Psoas muscle (tissue), 8 donors: ENCODE data around the gene CAPRIN1. TPM values are rescaled to one million over a fixed set of nuclear protein-coding genes. Genes with fewer than 3 reads are reported as not detected.
"Not testable (repeated sequence)": the region's sequence is repeated elsewhere in the genome, so short reads cannot be mapped to it uniquely, and the experiment has no call there.

Experiments used
- ATAC-seq, 4 donors: fragments of 200-7000 bp; cut with Tn5 transposase; one replicate each; pipeline ENCODE4 v1.9.1; 2020; ENCODE audit warnings: moderate library complexity in 3 of 4, mild to moderate bottlenecking in 2 of 4
- DNase-seq, 2 donors: peaks; one replicate each; pipeline ENCODE4 v3.0.0-alpha.2; 2020
- H3K27ac ChIP-seq: fragments of 200-600 bp; one replicate; pipeline ENCODE4 v1.8.0; 2022
- H3K27me3 ChIP-seq, 3 donors: fragments of 200-600 bp in 1 of 3; one replicate each; pipeline versions ENCODE4 v1.6.1 to v1.8.0; 2013 to 2022; ENCODE audit warnings: low read length in 2 of 3, mild to moderate bottlenecking in 2 of 3, moderate library complexity in 1 of 3; ENCODE audit not compliant: insufficient read depth in 3 of 3
- H3K36me3 ChIP-seq, 2 donors: fragments of 200-600 bp in 1 of 2; one replicate each; pipeline versions ENCODE4 v1.6.1 to v1.8.0; 2013 to 2022; ENCODE audit warnings: low read depth in 1 of 2, mild to moderate bottlenecking in 1 of 2, moderate library complexity in 1 of 2; ENCODE audit not compliant: insufficient read depth in 1 of 2
- H3K4me1 ChIP-seq: fragments of 200-600 bp; one replicate; pipeline ENCODE4 v1.8.0; 2022
- H3K4me3 ChIP-seq: fragments of 200-600 bp; one replicate; pipeline ENCODE4 v1.8.0; 2022; ENCODE audit warnings: mild to moderate bottlenecking
- H3K9me3 ChIP-seq: fragments of 200-600 bp; one replicate; pipeline ENCODE4 v1.8.0; 2022
- WGBS, 3 donors: extraction: QIAGEN DNeasy Blood & Tissue Kit; methylation state at CpG; one replicate each; pipeline versions ENCODE4 v1.1.6 to v1.1.7; 2013; 5-methylcytosine and 5-hydroxymethylcytosine counted together
- intact Hi-C, 2 donors: fragments of 100-400 bp; cut with DNase I; formaldehyde crosslinking; loops; one replicate each; pipeline versions ENCODE4 v1.11.0 to v1.14.2; 2022
- polyA plus RNA-seq, 3 donors: library from polyadenylated mRNA; stranded (reverse); fragments of 200-250 nt; gene quantifications; one replicate each; pipeline ENCODE4 v1.2.3, GENCODE V29; 2013
- total RNA-seq, 4 donors: library from RNA; stranded (reverse); fragmentation: NEBNext Ultra II Directional in 2 of 4; extraction: Animal tissue kit (Norgen Biotek cat#: 25700) in 2 of 4; gene quantifications; one replicate each; pipeline versions ENCODE4 v1.2.1 to v1.2.4, GENCODE V29; 2021 to 2023
- TF ChIP-seq, protein P1 (sequence below): fragments of 200-600 bp; IDR thresholded peaks from one replicate; pipeline ENCODE4 v1.8.0; 2022; ENCODE audit warnings: antibody characterized with exemption
- donor health status: healthy with polysubstance abuse.
- donor health status: DM: no; HTN: no; CAD: no; lungs with moderate emphysema.
- donor health status: Bipolar disorder and iron deficiency.
- donor health status: healthy.
- donor health status: DM: yes; HTN: yes; CAD: no.
- donor health status: DM: no; HTN: no; CAD: no.
- donor health status: DM: no; HTN: no; CAD: no.
- donor health status: DM: yes; HTN: yes; CAD: no.

Gene CAPRIN1
- total and polyA plus RNA-seq, 7 donors: 31.4 to 122 (median 70.3) TPM

DNA sequence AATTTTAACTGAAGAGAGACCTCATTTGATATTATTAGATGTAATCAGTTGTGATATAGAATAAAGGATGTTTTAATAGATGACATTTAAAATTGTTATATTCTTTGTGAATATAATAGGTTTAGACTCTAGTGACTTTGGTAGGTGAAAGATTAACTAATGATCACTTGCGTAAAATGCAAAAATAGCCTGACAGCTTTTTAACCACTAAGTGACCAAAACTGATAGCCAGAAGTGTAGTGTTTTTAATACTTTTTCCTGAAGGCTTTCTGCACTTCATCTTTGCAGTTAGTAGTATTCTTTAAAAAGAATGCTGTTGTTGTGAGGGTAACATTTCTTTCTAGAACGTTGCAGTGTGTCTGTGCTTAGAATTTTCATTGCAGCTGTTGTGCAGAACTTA lies 5.1 kb downstream of the CAPRIN1 start:
- H3K27me3 ChIP-seq: no peaks in the 10 kb centered on the region
- ATAC-seq: no peak
- intact Hi-C loops: loop anchor here in 1 of 2 donors (10.0 kb wide), 1 partner anchor 48 kb away; the partner anchor contains the start of gene NAT10
- no peak overlapping the region for H3K27ac ChIP-seq
- peak overlapping the region; percentile 16 for H3K4me3 ChIP-seq
- H3K36me3 ChIP-seq: peaks cover 3 to 20% of the 10 kb centered on the region in 2 donors
- H3K9me3 ChIP-seq: no peaks in the 10 kb centered on the region
- 9 to 25% (median 16%) methylated on average over 2 of the region's 2 CpGs for WGBS, 3 donors
- H3K4me1 ChIP-seq: peaks cover 65% of the 10 kb centered on the region
- no peak for DNase-seq
- TF ChIP-seq, protein P1, sequence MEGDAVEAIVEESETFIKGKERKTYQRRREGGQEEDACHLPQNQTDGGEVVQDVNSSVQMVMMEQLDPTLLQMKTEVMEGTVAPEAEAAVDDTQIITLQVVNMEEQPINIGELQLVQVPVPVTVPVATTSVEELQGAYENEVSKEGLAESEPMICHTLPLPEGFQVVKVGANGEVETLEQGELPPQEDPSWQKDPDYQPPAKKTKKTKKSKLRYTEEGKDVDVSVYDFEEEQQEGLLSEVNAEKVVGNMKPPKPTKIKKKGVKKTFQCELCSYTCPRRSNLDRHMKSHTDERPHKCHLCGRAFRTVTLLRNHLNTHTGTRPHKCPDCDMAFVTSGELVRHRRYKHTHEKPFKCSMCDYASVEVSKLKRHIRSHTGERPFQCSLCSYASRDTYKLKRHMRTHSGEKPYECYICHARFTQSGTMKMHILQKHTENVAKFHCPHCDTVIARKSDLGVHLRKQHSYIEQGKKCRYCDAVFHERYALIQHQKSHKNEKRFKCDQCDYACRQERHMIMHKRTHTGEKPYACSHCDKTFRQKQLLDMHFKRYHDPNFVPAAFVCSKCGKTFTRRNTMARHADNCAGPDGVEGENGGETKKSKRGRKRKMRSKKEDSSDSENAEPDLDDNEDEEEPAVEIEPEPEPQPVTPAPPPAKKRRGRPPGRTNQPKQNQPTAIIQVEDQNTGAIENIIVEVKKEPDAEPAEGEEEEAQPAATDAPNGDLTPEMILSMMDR: no peak

DNA sequence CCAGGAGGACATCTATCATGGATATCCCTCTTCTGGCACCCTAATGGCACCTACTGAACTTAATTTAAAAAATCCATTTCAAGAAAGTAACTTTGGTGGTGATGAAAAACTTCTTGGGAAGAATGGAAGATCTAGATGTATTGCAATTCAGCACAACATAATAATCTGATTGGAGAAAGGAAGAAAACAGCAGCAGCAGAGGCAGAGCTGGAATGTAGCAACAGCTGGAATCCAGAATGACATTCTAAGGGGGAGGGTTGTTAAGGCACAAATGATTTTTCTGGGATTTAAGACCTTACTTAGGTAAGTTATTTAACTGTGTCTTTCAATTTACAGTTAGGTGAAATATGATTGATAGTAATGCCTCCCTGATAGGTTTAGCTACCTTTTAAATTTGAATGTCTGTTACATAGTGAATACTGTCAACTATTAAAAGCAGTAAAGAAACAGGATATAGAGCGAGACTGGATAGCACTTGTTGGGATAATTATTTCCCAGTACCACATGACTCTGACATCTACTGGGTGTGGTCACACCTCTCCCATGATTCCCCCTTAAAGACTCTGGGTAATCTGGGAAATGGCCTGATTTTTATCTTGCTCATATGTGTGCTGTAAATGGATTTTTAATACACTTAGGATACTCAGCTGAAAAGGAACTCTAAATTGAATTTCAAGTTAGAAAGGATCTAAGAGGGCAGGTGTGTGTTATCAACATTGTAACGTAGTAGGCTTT lies 11.7 kb downstream of the CAPRIN1 start:
- Histone ChIP-seq H3K4me3 (no peak overlapping the region), H3K27me3 (no peaks in the 10 kb centered on the region), H3K4me1 (peaks cover 59% of the 10 kb centered on the region), H3K9me3 (no peaks in the 10 kb centered on the region), H3K27ac (no peak overlapping the region), H3K36me3 (peaks cover 0 to 20% of the 10 kb centered on the region in 2 donors)
- ATAC-seq: no peak
- DNase-seq: no peak
- TF ChIP-seq, protein P1: no peak
- WGBS, 3 donors: 70 to 79% (median 73%) methylated on average over 2 of the region's 2 CpGs
- intact Hi-C loops: no loop called here

DNA sequence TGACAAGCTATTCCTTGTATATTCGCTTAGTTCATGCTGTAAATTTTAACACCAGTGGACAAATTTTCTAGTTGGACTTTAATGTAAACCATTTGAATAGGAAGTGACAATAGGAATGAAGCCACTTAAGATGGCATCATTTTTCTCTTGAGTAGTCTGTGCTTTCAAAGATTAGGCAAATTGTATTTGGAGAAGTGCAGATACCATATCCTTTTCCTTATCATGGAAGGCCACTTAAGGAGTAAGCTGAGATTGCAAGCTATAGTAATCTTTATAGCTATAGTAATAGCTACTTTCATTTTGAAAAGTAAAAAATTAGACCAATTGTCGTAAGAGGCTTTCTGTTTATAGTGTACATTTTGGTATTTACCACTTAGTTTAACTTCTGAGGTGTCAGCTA lies 12.8 kb downstream of the CAPRIN1 start:
- Histone ChIP-seq H3K27ac (no peak overlapping the region), H3K36me3 (peaks cover 0 to 20% of the 10 kb centered on the region in 2 donors), H3K4me1 (peaks cover 51% of the 10 kb centered on the region), H3K4me3 (no peak overlapping the region), H3K27me3 (no peaks in the 10 kb centered on the region), H3K9me3 (no peaks in the 10 kb centered on the region)
- WGBS, 3 donors: 95 to 97% (median 96%) methylated on average over 2 of the region's 2 CpGs
- intact Hi-C loops: no loop called here
- ATAC-seq (no peak), DNase-seq (no peak)
- TF ChIP-seq, protein P1: no peak

DNA sequence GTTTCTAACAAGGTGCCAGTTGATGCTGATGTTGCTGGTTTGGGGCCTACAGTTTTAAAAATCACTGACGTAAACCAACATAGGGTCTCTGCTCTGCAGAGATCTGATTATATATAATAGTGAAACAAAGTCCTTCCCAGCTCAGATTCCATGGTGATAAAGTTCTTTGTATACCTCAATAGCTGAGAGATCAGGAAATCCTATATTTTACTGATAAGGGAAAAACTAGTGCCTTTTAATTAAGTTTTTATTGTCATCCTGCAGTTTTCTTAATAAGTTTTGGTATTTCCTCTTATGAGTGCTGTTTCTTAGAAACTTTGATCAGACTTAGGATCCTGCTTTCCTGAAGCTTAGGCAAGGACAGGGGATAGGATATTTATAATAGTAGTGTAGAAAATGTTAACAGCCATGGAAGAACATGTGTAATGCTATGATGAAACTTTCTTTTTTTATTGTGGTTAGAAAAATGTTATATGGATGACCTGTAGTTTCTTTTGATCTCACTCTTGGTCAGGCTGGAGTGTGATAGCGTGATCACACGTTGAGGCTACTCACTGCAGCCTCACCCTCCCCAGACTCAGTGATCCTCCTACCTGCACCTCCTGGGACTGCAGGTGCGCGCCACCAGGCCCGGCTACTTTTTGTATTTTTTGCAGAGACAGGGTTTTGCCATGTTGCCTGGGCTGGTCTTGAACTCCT lies 14.1 kb downstream of the CAPRIN1 start:
- ATAC-seq: peak; percentile 38 to 77 (median 56)
- TF ChIP-seq, protein P1: peak; percentile 22
- Histone ChIP-seq H3K27ac (peak overlapping the region; percentile 39), H3K4me3 (no peak overlapping the region), H3K9me3 (no peaks in the 10 kb centered on the region), H3K36me3 (peaks cover 0 to 20% of the 10 kb centered on the region in 2 donors), H3K27me3 (no peaks in the 10 kb centered on the region), H3K4me1 (peaks cover 52% of the 10 kb centered on the region)
- no peak for DNase-seq
- intact Hi-C loops: no loop called here
- 87 to 90% (median 89%) methylated on average over 6 of the region's 6 CpGs for WGBS, 3 donors

DNA sequence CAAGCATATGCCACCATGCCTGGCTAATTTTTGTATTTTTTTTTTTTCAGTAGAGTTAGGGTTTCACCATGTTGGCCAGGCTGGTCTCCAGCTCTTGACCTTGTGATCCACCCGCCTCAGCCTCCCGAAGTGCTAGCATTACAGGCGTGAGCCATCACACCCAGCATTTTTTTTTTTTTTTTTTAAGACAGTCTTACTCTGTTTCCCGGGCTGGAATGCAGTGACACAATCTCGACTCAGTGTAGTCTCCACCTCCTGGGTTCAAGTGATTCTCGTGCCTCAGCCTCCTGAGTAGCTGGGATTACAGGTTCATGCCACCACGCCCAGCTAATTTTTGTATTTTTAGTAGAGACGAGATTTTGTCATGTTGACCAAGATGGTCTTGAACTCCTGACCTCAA lies 15.2 kb downstream of the CAPRIN1 start:
- H3K9me3 ChIP-seq, DNase-seq, H3K27ac ChIP-seq, H3K4me3 ChIP-seq, H3K27me3 ChIP-seq, intact Hi-C loops: not testable (repeated sequence)
- ATAC-seq: peak in 1 of 4 donors; percentile 12
- peaks cover 0 to 19% of the 10 kb centered on the region in 2 donors for H3K36me3 ChIP-seq
- 70 to 86% (median 80%) methylated on average over 8 of the region's 8 CpGs for WGBS, 3 donors
- peaks cover 52% of the 10 kb centered on the region for H3K4me1 ChIP-seq
